ENCODE data around the gene FAM107B. TPM values are rescaled to one million over a fixed set of nuclear protein-coding genes. Genes with fewer than 3 reads are reported as not detected.
"Not testable (repeated sequence)": the region's sequence is repeated elsewhere in the genome, so short reads cannot be mapped to it uniquely, and the experiment has no call there.

The FAM107B gene
- total RNA-seq, 3 donors from 2014 or later, result 30.8 to 56.1 (median 51.8) TPM

DNA sequence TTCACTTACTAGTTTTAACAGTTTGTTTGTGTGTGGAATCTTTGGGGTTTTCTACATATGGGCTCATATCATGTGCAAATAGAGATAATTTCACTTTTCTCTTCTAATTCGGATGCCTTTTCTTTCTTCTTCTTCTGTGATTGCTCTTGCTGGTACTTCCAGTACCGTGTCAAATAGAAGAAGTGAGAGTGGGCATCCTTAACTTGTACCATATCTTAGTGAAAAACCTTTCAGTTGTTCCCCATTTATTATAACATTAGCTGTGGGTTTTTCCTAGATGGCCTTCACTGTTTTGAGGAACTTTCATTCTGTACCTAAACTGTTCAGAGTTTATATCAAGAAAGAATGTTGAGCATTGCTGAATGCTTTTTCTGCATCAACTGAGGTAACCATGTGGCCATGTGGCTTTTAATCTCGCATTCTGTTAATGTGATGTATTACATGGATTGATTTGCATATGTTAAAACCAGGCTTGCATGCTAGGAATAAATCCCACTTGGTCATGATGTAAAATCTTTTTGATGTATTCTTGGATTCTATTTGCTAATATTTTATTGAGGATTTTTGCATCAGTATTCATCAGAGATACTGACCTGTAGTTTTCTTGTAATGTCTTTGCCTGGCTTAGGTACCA is 78.7 kb downstream of the FAM107B start:
- Histone ChIP-seq H3K4me1 (no peaks in the 10 kb centered on the region), H3K4me3 (no peak overlapping the region), H3K9me3 (no peaks in the 10 kb centered on the region), H3K27me3 (no peaks in the 10 kb centered on the region), H3K36me3 (no peaks in the 10 kb centered on the region), H3K27ac (no peak overlapping the region)
- intact Hi-C loops (cut with DNase I; ENCODE audit: low total_unique reads), result no loop called here
- TF ChIP-seq POLR2AphosphoS5 (IDR thresholded peaks at IDR 0.05) (no peak), POLR2A (IDR thresholded peaks at IDR 0.05) (no peak), CTCF (IDR thresholded peaks at IDR 0.05) (no peak)
- DNase-seq (ENCODE audit: low spot score in 2 of 2), result no peak

GRCh38 chr10:14693891-14694290 is 80.8 kb downstream of the FAM107B start:
- Histone ChIP-seq H3K36me3 (no peaks in the 10 kb centered on the region), H3K4me3 (no peak overlapping the region), H3K9me3 (no peaks in the 10 kb centered on the region), H3K4me1 (no peaks in the 10 kb centered on the region), H3K27me3 (no peaks in the 10 kb centered on the region), H3K27ac (no peak overlapping the region)
- DNase-seq (ENCODE audit: low spot score in 2 of 2), result no peak
- no peak for TF ChIP-seq CTCF (IDR thresholded peaks at IDR 0.05)
- TF ChIP-seq POLR2AphosphoS5 (IDR thresholded peaks at IDR 0.05), result no peak
- no peak for TF ChIP-seq POLR2A (IDR thresholded peaks at IDR 0.05)
- intact Hi-C loops (cut with DNase I; ENCODE audit: low total_unique reads), result no loop called here

- H3K27me3 ChIP-seq, result no peaks in the 10 kb centered on the region
- H3K27ac ChIP-seq, result no peak overlapping the region
- no peaks in the 10 kb centered on the region for H3K36me3 ChIP-seq
- intact Hi-C loops (cut with DNase I; ENCODE audit: low total_unique reads), result no loop called here
- H3K4me1 ChIP-seq, result no peaks in the 10 kb centered on the region
- H3K9me3 ChIP-seq, result no peaks in the 10 kb centered on the region
- no peak overlapping the region for H3K4me3 ChIP-seq
- DNase-seq (ENCODE audit: low spot score in 2 of 2), result no peak
- TF ChIP-seq POLR2AphosphoS5 (IDR thresholded peaks at IDR 0.05) (no peak), CTCF (IDR thresholded peaks at IDR 0.05) (no peak), POLR2A (IDR thresholded peaks at IDR 0.05) (no peak)
Measured at GRCh38 chr10:14692344-14693076, 82.2 kb downstream of the FAM107B start.

GRCh38 chr10:14691359-14691758 is 83.3 kb downstream of the FAM107B start:
- Histone ChIP-seq H3K36me3 (no peaks in the 10 kb centered on the region), H3K4me3 (no peak overlapping the region), H3K27ac (no peak overlapping the region), H3K27me3 (no peaks in the 10 kb centered on the region), H3K4me1 (no peaks in the 10 kb centered on the region), H3K9me3 (no peaks in the 10 kb centered on the region)
- intact Hi-C loops (cut with DNase I; ENCODE audit: low total_unique reads), result no loop called here
- no peak for DNase-seq (ENCODE audit: low spot score in 2 of 2)
- TF ChIP-seq POLR2A (IDR thresholded peaks at IDR 0.05) (no peak), POLR2AphosphoS5 (IDR thresholded peaks at IDR 0.05) (no peak), CTCF (IDR thresholded peaks at IDR 0.05) (no peak)

DNA sequence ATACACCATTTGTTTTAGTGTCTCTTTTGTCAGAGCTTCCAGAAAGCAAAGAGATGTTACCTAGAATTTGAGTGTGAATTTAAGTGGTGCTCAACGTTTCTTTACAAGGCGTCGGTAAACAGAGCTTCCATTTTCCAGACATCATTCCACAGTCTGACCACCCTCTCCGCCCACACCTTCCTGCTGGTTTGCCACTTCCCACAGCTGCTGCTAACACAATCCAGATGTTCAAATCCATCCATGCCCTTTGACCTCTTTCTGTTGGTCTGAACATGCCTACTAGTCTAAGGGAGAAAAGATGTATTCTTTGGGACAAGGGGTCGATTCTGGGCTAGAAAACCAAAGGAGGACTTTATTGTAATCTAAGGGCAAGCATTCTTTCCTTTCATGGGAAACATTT is 86.1 kb downstream of the FAM107B start:
- no peak for TF ChIP-seq POLR2AphosphoS5 (IDR thresholded peaks at IDR 0.05)
- TF ChIP-seq POLR2A (IDR thresholded peaks at IDR 0.05), result no peak
- TF ChIP-seq CTCF (IDR thresholded peaks at IDR 0.05), result no peak
- no peak for DNase-seq (ENCODE audit: low spot score in 2 of 2)

GRCh38 chr10:14688189-14688588 is 86.5 kb downstream of the FAM107B start:
- H3K4me1 ChIP-seq; H3K27me3 ChIP-seq; H3K27ac ChIP-seq; intact Hi-C loops (cut with DNase I; ENCODE audit: low total_unique reads); H3K4me3 ChIP-seq; DNase-seq (ENCODE audit: low spot score in 2 of 2); H3K9me3 ChIP-seq; H3K36me3 ChIP-seq: not testable (repeated sequence)

More for the DNA sequence above, 86.1 kb downstream of the FAM107B start:
- H3K27ac ChIP-seq, result no peak overlapping the region
- no peaks in the 10 kb centered on the region for H3K9me3 ChIP-seq
- no peaks in the 10 kb centered on the region for H3K36me3 ChIP-seq
- H3K4me1 ChIP-seq, result no peaks in the 10 kb centered on the region
- intact Hi-C loops (cut with DNase I; ENCODE audit: low total_unique reads), result no loop called here
- no peaks in the 10 kb centered on the region for H3K27me3 ChIP-seq
- H3K4me3 ChIP-seq, result no peak overlapping the region

Data from breast epithelium (tissue), 4 donors.